LoVo (cell line): Measurements from ENCODE around the gene ACKR1.

Experiments used
- DNase-seq: peaks from one replicate; pipeline ENCODE4 v3.0.0-alpha.2; 2016; ENCODE audit warnings: low spot score

ACKR1 gene, protein sequence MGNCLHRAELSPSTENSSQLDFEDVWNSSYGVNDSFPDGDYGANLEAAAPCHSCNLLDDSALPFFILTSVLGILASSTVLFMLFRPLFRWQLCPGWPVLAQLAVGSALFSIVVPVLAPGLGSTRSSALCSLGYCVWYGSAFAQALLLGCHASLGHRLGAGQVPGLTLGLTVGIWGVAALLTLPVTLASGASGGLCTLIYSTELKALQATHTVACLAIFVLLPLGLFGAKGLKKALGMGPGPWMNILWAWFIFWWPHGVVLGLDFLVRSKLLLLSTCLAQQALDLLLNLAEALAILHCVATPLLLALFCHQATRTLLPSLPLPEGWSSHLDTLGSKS

DNA sequence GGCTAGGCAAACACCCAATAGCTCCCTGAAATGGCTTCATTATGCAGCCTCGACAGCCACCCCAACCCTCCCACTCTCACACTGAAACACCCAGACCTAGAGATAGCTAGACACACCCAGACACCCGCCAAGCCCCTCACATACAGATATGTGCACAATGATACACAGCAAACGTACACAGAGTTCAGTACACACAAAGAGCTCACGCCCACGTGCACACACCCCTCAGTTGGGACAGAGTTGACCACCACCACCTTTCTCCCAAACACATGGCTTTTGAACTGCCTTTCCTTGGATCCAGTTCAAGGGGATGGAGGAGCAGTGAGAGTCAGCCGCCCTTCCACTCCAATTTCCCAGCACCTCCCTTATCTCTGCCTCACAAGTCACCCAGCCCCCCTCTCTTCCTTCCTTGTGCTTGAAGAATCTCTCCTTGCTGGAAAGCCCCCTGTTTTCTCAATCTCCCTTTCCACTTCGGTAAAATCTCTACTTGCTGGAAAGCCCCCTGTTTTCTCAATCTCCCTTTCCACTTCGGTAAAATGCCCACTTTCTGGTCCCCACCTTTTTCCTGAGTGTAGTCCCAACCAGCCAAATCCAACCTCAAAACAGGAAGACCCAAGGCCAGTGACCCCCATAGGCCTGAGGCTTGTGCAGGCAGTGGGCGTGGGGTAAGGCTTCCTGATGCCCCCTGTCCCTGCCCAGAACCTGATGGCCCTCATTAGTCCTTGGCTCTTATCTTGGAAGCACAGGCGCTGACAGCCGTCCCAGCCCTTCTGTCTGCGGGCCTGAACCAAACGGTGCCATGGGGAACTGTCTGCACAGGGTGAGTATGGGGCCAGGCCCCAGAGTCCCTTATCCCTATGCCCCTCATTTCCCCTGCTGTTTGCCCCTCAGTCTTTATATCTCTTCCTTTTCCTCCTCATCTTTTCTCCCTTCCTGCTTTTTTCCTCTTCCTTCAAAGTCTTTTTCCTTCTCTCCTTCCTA, at the start of gene ACKR1:
Gene ACKR1 (plus strand): TSS at position 715 of the 981 bp plus-strand sequence. CDS start 85 bp downstream, at position 800.
- DNase-seq = no peak

DNA sequence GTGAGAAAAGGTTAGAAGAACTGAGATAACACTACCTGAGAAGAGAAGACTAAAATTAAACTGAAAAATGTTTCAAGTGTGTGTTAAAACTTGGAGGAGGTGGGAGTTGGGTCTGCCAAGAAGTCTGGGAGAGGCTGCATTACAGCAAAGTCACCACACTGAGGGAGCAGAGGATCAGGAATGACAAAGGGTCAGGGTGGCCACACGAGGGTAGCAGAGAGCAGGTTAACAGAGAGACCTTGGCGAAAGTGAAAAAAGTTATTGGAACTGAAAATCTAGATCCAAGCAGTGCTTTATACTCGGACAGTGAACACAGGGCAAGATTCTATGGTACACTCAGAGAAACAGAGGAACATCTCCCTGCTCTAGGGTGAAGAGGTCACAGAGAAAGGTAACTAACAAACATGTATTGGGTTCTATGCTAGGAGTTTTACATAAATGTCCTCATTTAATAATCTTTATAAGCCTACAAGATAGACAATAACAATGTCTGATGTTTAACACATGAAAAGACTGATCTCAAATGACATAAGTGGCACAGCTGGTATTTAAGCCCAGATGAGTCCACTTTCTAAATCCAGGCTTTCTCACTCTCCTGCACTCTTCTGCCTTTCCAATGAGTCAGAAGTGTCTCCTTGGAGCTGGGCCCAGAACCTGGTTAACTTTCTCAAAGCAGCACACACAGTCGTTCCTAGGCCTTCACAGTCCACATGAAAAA, 43.5 kb upstream of the ACKR1 start:
- peak; percentile 85 for DNase-seq

DNA sequence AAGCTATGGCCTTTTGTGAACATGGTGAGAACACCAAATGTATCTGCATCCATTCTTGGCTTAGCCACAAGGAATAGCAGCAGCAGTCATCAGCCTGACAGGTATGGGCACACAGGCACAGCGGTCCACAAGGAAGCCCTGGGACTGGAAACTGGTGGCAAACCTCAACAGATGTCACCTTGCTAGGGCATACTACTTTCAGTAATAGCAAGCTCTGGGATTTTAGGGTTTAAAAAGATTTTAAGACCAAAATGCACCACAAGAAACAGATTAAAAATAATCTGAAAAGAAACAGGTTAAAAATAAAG, 43.0 kb upstream of the ACKR1 start:
- no peak for DNase-seq

DNA sequence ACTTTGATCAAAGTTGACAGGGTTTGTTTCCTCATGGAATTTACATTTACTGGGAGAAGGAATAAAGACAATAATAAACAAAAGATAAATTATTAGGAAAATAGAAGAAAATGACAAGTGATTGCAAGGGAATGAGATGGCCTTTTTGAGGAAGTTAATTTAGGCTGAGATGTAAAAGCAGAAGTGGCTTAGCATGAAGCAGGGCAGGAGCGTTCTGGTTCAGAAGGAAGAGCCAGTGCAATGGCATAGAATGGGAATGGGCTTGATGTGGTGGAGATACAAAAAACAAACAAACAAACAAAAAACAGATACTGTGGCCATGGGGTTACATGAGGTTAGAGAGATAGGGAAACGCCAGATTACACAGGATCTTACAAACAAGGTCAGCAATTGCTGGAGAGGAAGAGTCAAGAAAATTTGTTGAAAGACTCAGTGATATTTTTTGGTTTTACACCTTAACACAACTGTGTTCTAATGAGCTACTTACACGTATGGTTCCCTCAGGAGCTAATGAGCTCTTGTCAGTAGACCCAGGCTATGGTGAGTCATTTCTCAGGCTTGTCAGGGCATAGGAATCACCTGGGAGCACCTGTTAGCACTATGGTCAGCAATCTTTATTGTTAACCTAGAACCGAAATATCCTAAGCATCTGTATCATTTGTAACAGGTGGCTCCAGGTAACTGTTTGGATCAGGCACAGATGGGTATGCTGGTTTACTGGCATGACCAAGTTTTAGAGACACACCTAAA, 42.0 kb upstream of the ACKR1 start:
- no peak for DNase-seq

DNA sequence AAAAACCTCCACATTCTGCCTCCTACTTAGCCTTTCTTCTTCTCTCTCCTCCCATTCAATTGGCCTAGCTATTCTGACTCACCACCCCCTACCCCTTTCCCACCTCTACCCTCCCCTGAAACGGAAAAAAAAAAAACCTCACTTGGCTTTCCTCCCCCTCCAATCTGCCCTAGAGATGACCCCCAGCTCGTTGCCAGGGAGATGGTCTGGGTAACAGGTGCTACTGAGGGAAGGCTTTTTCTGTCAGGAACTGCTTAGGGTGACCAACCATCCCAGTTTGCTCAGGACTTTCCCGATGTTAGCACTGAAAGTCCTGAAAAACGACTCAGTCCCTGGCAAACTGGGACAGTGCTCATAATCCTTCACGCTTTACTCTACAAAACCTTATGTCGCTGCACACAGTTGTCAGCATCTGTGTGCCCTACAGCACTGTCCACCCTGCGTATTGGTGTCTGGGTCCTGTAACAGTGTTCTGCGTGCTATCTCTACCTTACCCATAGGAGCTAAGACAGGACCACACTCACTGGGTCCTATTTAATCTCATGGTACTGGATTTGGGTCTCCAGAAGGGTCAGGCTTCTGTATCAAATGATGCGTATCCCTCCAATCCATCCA, 41.0 kb upstream of the ACKR1 start:
- no peak for DNase-seq

DNA sequence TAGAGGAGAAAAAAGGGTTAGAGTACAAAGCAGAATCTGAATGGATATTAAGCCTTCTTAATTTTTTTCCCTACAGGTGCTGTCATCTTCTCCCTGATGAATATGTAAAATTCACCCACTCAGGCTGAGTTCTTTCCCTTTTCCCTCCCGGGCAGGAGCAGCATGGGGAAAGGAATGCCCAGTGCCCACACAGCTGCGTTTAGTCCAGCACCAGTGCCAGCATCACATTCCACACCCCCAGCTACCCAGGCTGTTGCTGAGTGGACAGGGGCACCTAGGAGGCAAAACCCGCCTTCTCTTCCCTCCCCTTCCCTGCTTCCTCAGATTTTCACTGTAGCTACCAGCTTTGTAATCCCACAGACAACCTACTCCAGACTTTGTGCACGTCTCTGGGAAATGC, 36.6 kb upstream of the ACKR1 start:
- DNase-seq = no peak

DNA sequence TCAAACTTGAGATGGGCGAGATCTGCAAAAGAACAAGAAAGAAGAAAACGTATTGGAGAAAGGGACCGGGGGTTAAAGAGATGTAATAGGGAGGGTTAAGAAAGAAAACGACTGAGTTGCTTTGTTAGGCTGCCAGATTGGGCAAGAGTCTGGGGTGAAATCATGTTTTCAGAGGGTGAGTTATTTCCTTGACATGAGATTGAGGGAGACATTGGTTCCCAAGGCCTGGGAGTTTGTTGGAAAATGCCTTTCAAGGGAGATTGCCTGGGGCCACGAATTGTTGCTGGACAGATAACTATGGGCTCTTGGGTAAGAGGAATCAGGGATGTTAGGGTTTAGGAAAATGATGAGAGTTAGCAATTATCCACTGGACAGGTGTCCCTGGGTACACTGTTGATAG, 34.0 kb upstream of the ACKR1 start:
- DNase-seq = no peak

DNA sequence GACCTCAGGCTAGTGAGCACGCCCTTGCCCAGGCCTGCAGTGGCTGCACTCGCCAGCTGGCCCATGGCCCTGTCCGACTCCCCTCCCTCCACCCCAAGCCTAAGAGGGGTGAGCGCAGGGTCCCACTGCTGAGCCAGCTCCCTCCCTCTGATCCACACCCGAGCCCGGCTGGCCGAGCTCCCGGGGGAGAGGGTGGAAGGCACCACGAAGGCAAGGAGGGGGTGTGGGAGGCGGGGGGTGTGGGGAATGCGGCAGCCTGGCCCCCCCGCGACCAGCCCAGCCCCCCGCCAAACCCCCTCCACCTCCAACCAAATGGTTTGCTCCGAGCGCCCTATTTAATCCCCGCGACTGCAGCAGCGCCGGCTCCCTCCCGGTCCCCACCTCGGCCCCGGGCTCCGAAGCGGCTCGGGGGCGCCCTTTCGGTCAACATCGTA, 33.4 kb upstream of the ACKR1 start, which contains the start of gene CADM3:
Gene CADM3 (plus strand): TSS at position 362 of the 434 bp plus-strand sequence. CDS start 151 bp downstream, outside the sequence.
- DNase-seq = no peak

DNA sequence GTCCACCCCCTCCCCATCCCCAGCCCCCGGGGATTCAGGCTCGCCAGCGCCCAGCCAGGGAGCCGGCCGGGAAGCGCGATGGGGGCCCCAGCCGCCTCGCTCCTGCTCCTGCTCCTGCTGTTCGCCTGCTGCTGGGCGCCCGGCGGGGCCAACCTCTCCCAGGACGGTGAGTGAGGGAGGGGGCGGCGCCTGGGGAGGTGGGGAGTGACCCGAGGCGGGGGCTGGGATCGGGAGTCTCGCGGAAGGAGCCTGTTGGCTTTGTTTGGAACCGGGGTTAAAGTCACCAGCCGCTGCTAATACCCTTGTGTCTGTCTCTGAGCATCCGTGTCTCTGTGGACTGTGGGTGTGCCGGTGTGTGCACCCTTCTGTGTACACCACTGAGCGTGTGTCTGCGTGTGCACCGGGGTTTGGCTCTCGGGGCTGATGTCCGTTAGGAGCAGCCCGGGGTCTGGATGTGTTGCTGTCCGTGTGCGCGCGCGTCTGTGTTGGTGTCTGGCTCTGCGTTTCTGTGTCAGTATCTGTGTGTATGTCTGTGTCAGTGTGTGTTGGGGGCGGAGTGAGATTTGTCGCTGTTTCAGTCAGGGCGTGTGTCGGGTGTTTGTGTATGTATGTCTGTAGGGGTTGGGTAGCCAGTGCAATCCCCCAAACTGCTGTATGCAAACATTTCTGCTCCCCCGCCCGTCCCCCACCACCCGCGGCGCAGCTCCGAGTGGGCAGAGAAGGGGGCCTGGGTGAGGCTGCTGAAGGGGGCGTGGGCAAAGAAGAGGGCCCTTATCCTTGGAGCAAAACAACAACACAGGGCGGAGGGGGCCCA, 32.8 kb upstream of the ACKR1 start:
- DNase-seq = no peak

DNA sequence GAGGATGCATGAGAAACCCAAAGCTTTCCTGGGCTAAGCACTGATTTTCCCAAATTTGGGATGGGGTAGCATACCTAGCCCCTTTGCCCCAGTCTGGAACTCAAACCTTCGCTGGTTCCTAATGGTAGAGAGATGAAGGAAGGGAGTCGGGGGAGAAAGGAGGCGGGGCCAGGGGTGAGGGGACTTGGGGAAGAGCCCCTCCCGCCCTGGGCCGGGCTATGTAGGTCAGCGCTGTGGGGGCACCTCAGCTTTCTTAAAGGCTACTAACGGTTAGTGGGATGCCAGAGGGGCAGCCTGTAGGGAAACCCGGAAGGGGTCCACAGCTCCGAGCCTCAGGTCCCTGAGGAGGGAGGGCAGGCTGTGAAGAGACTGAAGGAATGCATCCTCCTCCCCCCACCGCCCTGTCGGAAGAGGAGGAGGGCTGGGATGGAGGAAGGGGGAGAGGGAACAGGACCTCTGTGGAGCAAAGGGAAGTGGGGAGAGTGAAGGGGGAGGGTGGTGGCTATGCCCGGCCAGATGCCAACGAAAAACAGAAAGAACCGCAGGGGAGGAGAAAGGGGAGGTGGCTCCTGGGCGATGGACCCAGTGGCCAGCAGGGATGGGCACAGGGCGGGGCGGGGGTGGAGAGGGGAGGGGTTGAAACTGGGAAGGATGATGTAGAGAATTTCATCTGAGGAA, 31.9 kb upstream of the ACKR1 start:
- no peak for DNase-seq

DNA sequence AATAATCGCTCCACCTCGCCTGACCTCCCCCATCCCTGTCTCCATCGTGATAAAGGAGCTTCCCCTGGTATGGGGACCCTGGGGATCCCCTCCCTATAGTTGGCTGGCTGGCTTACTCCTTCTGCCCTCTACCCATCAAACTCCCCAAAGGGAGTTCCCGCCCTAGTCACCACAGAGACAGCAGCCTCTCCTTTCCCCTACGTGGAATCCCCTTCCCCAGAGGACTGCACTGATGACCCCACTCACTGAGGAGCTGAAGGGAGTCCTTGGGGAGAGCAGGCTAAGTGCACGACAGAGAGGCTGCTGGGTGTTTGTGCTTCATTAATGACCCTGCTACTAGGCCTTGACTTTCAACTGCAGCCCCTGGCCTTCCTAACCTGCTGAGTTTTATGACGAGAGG, 31.4 kb upstream of the ACKR1 start:
- DNase-seq = no peak

DNA sequence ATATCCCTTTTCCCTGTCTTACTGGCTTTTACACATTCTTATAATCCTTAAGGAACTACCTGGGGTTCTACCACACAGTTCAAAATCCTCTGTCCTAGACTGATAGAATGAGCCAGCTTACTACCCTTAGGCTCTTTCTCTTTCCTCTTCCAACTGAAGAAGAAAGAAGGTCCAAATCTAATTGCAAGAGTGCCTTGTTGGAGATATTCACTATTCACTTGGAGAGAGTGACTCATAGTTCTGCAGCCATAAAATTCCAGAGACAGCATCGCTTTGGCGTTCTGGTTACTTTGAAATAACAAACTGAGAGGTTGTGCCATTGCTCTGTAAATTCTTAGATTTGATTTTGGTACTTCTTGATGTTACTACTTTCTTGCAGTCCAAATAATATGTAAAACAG, 29.1 kb upstream of the ACKR1 start:
- DNase-seq = no peak

DNA sequence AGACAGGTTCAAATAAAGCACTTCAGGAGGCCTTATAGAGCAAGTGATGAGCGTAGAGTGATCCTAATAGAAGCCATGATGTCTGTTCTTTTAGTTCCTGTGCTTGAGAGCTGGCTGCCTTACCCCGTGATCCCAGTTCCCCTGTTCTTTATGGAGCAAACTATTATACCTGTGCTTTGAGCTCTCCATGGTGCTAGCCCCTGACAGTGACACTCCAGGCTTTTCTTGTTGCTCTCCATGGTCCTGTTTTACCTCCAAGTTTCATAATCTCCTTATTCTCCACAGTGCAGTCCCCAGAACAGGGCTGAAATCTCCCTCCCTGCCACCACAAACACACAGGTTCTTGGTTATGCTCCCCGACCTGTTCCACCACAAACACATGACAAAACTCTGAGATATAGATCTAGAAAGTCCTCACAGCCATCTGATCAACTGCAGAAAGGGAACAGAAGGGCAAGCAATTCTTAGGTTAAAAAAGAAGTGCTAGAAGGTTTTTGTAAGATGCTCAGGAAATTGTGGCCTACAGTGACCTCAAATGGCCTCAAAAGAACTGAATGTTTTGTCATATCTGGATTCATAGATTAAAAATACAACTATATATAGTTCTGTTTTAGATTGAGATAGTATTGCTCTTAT, 27.3 kb upstream of the ACKR1 start:
- peak; percentile 81 for DNase-seq

DNA sequence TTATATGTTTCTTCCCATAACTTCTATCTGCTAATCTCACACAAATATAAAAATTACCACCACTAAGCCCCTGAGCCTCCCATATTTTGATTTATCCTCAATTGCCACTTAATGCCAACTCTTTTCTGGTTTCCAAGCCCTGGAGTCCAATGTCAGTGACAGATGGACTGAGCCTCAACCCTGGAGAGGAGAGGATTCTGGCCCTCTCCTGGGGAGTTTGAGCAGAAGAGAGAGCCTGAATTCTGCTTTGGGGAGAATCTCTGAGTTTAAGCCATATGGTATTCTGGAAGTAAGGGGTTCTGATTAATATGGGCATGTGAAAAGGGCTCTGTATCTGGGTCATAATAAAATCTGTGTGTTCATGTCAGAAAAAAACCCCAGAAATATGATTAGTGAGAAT, 24.8 kb upstream of the ACKR1 start:
- DNase-seq = no peak

DNA sequence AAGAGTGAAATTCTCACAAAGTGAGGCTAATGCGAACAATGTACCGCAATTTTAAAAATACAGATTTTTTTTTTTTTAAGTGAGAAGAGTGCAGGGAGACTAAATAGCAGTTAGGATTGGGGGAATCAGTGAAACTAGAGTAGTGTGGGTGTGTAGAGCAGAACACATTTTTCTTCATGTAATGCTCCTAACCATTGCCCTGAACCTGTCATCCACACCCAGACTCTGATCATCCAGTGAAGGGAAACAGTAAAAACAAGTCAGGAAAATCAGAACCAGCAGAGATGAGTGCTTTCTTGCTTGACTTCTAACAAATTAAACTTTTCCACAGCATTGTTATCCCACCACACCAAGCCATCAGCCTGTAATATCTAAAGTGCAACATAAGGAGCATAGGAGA, 24.2 kb upstream of the ACKR1 start:
- DNase-seq = no peak

DNA sequence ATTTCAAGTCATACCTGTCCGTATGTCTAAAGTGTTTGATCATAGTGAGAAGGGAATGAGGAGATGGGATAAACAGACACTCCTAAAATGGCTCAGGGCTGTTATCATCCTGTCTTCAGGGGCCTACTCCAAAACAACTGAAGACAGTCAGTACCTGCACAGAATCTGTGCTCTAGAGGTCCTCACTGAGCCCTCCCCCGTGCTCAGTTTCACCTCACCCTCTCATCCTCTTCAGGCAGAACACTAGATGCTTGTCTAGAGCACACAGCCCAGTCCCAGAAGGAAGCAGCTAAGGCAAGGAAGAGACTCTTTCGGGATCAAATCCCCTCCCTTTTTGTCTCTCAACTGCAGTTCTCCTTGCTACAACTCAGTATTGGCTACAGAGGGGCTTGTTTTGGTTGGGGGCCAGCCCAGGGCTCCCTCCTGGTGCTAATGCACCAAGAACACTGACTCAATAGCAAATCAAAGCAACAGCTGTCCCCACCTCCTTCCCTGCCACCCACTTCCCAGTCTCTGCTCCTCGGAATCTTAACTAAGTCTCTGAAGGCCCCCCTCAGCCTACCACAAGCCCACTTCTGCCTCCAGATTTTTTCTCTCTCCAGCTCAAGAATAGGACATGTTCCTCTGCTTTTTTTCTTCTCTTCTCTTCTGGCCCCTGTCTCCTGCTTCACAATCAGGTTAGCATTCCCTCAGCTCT, 23.2 kb upstream of the ACKR1 start:
- no peak for DNase-seq

DNA sequence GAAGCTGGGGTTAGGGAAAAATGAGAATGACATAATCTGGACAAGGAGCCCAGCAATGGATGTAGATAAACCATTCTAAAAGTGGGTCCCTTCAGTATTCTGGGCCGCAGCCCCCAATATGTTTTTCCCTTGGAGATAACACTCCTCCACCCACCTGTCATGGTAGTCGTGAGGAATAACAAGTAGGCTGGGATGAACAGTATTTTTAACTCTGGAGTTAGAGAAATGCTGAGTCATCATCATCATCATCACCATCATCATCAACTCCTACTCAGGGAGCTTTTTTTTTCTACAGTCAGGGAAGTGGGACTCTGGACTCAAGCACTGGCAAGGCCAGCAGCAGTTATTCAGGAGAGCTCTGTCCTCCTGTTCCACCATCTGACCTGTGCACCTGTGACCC, 20.5 kb upstream of the ACKR1 start:
- no peak for DNase-seq

DNA sequence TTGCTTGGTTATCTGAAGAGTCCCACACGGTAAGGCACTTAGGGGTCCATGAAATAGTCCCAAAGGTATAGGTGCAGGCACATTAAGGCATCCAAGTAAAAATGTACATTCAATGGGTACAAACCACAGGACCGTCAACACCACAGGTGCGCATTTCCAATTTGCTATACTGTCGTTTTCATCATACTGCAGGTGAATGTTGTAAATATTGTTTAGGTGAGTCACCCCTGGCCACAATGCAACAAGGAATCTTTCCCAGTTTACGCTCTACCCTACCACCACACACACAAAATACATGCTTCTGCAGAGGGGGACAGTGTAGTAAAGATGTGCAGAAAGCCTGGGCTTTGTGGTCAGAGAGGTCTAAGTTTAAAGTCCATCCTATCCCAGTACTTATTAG, 19.6 kb upstream of the ACKR1 start:
- peak; percentile 27 for DNase-seq

DNA sequence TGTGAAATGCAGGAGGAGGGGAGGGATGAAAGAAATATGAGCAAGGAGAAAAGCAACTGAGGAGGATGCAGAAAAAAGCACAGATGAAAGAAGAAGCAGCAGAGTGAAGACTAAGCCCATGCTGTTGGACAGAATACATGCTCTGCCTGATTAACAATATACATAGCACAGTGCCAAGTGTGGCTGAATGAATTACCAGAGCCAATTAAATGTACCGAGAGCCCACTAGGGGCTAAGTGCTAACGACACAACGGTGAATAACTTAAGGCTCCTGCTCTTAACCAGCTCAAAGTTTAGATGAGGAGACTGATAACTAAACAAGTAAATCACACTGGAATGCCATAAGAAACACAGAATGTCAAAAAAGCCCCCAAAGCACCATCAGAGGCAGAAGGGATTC, 17.6 kb upstream of the ACKR1 start:
- DNase-seq = no peak
